ENCODE data around the gene ATG5.

Gene ATG5

DNA sequence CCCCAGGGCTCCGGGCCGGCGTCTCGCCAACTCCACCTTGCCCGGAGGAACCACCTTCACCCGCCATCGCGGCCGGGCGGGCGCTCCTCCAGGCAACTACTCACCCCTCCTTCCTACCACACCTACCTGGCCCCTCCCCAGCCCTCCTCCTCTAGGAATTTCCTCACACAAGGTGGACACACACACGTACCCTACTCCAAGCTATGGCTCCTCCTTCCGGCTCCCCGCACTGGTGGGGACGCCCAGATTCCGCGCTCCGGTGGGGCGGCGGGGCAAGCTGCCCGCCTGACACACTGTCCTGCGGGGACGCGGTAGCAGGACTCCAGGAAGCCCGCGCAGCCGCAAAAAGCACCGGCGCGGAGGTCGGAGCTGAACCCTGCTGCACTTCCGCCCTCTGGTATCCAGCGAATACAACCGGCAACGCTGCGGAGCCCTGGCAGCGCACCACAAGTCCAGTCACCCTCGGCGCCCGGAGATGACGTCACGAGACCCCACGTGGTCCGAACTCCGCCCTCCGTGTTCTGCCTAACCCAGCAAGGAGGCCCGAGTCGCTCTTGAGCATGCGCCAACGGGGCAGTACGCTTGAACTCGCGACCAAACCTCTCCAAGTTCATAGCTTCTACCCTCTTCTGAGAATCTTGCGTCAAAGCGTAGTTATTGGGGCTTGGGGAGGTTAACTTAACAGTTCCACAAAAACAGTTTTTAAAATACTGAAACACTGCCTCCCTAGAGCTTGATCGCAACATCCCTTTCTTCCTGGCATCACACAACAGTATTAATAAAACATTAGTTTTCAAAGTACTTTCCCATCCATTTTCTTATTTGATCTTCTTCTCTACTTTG is at the start of gene ATG5:
Gene ATG5 (minus strand): TSS at position 425 of the 843 bp plus-strand sequence. CDS start 9,552 bp downstream, outside the sequence.
- TF ChIP-seq, protein P1, sequence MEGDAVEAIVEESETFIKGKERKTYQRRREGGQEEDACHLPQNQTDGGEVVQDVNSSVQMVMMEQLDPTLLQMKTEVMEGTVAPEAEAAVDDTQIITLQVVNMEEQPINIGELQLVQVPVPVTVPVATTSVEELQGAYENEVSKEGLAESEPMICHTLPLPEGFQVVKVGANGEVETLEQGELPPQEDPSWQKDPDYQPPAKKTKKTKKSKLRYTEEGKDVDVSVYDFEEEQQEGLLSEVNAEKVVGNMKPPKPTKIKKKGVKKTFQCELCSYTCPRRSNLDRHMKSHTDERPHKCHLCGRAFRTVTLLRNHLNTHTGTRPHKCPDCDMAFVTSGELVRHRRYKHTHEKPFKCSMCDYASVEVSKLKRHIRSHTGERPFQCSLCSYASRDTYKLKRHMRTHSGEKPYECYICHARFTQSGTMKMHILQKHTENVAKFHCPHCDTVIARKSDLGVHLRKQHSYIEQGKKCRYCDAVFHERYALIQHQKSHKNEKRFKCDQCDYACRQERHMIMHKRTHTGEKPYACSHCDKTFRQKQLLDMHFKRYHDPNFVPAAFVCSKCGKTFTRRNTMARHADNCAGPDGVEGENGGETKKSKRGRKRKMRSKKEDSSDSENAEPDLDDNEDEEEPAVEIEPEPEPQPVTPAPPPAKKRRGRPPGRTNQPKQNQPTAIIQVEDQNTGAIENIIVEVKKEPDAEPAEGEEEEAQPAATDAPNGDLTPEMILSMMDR (IDR thresholded peaks at IDR 0.05) = no peak
- TF ChIP-seq ZFX (IDR thresholded peaks at IDR 0.05; ENCODE audit: borderline replicate concordance) = no peak
- H3K27ac ChIP-seq = peak within 1 kb of the TSS; percentile 98

DNA sequence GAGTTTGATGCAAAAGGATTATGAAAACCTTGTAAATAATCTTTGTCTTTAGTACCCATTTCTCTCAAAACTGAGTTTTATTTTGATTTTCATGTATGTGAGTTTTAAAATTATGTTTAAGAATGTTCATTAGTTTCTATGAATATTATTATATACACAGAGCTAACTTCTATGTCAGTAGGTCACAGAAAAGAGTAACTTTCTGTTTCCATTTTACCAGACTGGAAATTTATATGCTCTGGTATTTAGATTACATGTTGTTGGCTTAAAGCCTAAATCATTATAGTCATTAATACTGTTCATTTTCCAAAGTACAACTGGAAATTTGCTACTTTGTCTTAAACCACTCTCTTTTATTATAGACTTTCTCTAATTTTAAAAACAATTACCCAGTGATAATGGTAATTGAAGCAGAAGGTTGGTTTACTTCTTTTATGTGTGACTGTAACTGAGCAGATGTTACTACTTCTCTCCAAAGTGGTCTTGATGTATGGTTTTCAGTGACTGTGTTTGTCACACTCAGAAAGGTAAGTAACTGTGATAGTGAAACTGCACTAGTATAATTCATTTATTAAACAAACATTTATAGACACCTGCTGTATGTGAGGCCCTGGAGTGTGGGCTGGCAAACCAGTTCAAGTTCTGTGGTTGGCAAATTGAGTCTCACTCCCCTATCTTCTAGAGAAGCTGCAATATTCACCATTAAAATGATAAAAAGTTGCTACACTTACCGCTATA is 48.1 kb upstream of the ATG5 start:
- no peak overlapping the region for H3K27ac ChIP-seq
- TF ChIP-seq, protein P1 (IDR thresholded peaks at IDR 0.05) = no peak
- TF ChIP-seq ZFX (IDR thresholded peaks at IDR 0.05; ENCODE audit: borderline replicate concordance) = no peak

GRCh38 chr6:106372838-106373501 is 47.4 kb upstream of the ATG5 start:
- TF ChIP-seq, protein P1 (IDR thresholded peaks at IDR 0.05) = no peak
- TF ChIP-seq ZFX (IDR thresholded peaks at IDR 0.05; ENCODE audit: borderline replicate concordance) = no peak
- no peak overlapping the region for H3K27ac ChIP-seq

DNA sequence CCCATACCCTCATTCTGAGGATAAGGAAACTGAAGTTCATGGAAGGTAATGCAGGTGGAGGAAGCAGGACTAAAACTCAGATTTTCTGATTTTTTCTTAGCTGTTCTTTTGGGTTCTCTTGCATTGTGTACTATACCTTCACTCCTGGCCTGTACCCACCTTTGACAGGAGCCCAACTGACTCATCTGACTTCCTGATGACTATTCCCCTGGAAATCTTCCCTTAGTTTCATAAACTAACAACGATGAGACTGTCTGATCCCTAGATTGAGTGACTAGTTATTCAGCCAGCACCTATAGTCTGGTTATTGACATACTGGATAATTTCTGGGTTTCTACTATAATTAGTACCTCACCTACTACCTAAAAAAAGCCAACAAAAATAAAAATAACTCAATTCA is 45.1 kb upstream of the ATG5 start:
- TF ChIP-seq, protein P1 (IDR thresholded peaks at IDR 0.05) = no peak
- TF ChIP-seq ZFX (IDR thresholded peaks at IDR 0.05; ENCODE audit: borderline replicate concordance) = no peak
- H3K27ac ChIP-seq = no peak overlapping the region

GRCh38 chr6:106369739-106370138 is 44.2 kb upstream of the ATG5 start:
- TF ChIP-seq ZFX (IDR thresholded peaks at IDR 0.05; ENCODE audit: borderline replicate concordance) = no peak
- TF ChIP-seq, protein P1 (IDR thresholded peaks at IDR 0.05) = no peak
- no peak overlapping the region for H3K27ac ChIP-seq

GRCh38 chr6:106363401-106364138 is 38.0 kb upstream of the ATG5 start:
- H3K27ac ChIP-seq = no peak overlapping the region
- TF ChIP-seq ZFX (IDR thresholded peaks at IDR 0.05; ENCODE audit: borderline replicate concordance) = no peak
- TF ChIP-seq, protein P1 (IDR thresholded peaks at IDR 0.05) = no peak
